ENCODE data around the gene DENND1A. TPM values are rescaled to one million over a fixed set of nuclear protein-coding genes. Genes with fewer than 3 reads are reported as not detected.
A peak's percentile ranks its signal among the peaks of the same experiment; 100 is the strongest.

DENND1A gene
- total and polyA plus RNA-seq, 2 experiments from 2014 or later = 13.1 to 14.5 TPM

GRCh38 chr9:123832176-123832575, 97.8 kb downstream of the DENND1A start:
- no peak for DNase-seq (ENCODE audit: low read depth in 1 of 2, low spot score in 1 of 2)
- no peak for TF ChIP-seq CTCF (IDR thresholded peaks at IDR 0.05; ENCODE audit: low read depth, low read length)
- no peak overlapping the region for H3K4me3 ChIP-seq
- no peaks in the 10 kb centered on the region for H3K4me1 ChIP-seq (ENCODE audit: low read depth)
- no peak overlapping the region for H3K27ac ChIP-seq
- H3K27me3 ChIP-seq = no peaks in the 10 kb centered on the region
- no peaks in the 10 kb centered on the region for H3K36me3 ChIP-seq
- no peaks in the 10 kb centered on the region for H3K9me3 ChIP-seq (ENCODE audit: low read depth)

- no peaks in the 10 kb centered on the region for H3K27me3 ChIP-seq
- no peak for DNase-seq (ENCODE audit: low read depth in 1 of 2, low spot score in 1 of 2)
- H3K4me3 ChIP-seq = no peak overlapping the region
- H3K27ac ChIP-seq = no peak overlapping the region
- no peaks in the 10 kb centered on the region for H3K9me3 ChIP-seq (ENCODE audit: low read depth)
- no peak for TF ChIP-seq CTCF (IDR thresholded peaks at IDR 0.05; ENCODE audit: low read depth, low read length)
- H3K36me3 ChIP-seq = no peaks in the 10 kb centered on the region
- H3K4me1 ChIP-seq (ENCODE audit: low read depth) = no peaks in the 10 kb centered on the region
Observed at GRCh38 chr9:123828449-123828848, 101.5 kb downstream of the DENND1A start.

- H3K27me3 ChIP-seq = no peaks in the 10 kb centered on the region
- no peak for TF ChIP-seq CTCF (IDR thresholded peaks at IDR 0.05; ENCODE audit: low read depth, low read length)
- no peak overlapping the region for H3K27ac ChIP-seq
- peak in 1 of 2 donors; percentile 25 for DNase-seq (ENCODE audit: low read depth in 1 of 2, low spot score in 1 of 2)
- no peaks in the 10 kb centered on the region for H3K9me3 ChIP-seq (ENCODE audit: low read depth)
- no peaks in the 10 kb centered on the region for H3K36me3 ChIP-seq
- no peak overlapping the region for H3K4me3 ChIP-seq
- no peaks in the 10 kb centered on the region for H3K4me1 ChIP-seq (ENCODE audit: low read depth)
Observed at GRCh38 chr9:123825342-123826060, 104.4 kb downstream of the DENND1A start.

- Histone ChIP-seq H3K27me3 (no peaks in the 10 kb centered on the region), H3K9me3 (ENCODE audit: low read depth) (no peaks in the 10 kb centered on the region), H3K4me3 (no peak overlapping the region), H3K4me1 (ENCODE audit: low read depth) (no peaks in the 10 kb centered on the region), H3K27ac (no peak overlapping the region), H3K36me3 (no peaks in the 10 kb centered on the region)
- no peak for TF ChIP-seq CTCF (IDR thresholded peaks at IDR 0.05; ENCODE audit: low read depth, low read length)
- DNase-seq (ENCODE audit: low read depth in 1 of 2, low spot score in 1 of 2) = no peak
Observed at GRCh38 chr9:123823194-123823947, 106.6 kb downstream of the DENND1A start.

GRCh38 chr9:123821619-123822018, 108.3 kb downstream of the DENND1A start:
- TF ChIP-seq CTCF (IDR thresholded peaks at IDR 0.05; ENCODE audit: low read depth, low read length) = no peak
- Histone ChIP-seq H3K4me1 (ENCODE audit: low read depth) (peaks cover 3% of the 10 kb centered on the region), H3K27me3 (no peaks in the 10 kb centered on the region), H3K36me3 (no peaks in the 10 kb centered on the region), H3K4me3 (no peak overlapping the region), H3K9me3 (ENCODE audit: low read depth) (no peaks in the 10 kb centered on the region), H3K27ac (no peak overlapping the region)
- DNase-seq (ENCODE audit: low read depth in 1 of 2, low spot score in 1 of 2) = no peak
